GM19043 (cell line): Measurements from ENCODE around the gene SLC16A12.
"Not testable (repeated sequence)": the region's sequence is repeated elsewhere in the genome, so short reads cannot be mapped to it uniquely, and the experiment has no call there.

Experiments
- ATAC-seq: cut with Tn5 transposase; IDR thresholded peaks from one replicate; pipeline ENCODE4 v1.9.1; 2021; ENCODE audit warnings: low read depth; ENCODE audit not compliant: unreplicated experiment

The SLC16A12 gene

GRCh38 chr10:89428877-89429276 is 106.5 kb downstream of the SLC16A12 start:
- ATAC-seq, result no peak

- no peak for ATAC-seq
Measured at GRCh38 chr10:89427629-89428028, 107.8 kb downstream of the SLC16A12 start.

GRCh38 chr10:89426230-89426868 is 109.0 kb downstream of the SLC16A12 start:
- ATAC-seq, result peak; percentile 69

GRCh38 chr10:89425000-89425399 is 110.4 kb downstream of the SLC16A12 start:
- no peak for ATAC-seq

GRCh38 chr10:89421018-89421476 is 114.3 kb downstream of the SLC16A12 start:
- no peak for ATAC-seq

GRCh38 chr10:89419548-89419947 is 115.8 kb downstream of the SLC16A12 start:
- ATAC-seq, result no peak

GRCh38 chr10:89416465-89416864 is 118.9 kb downstream of the SLC16A12 start:
- ATAC-seq, result no peak

- peak; percentile 30 for ATAC-seq
Measured at GRCh38 chr10:89414879-89415821, 120.2 kb downstream of the SLC16A12 start.

GRCh38 chr10:89414146-89414878 is 121.1 kb downstream of the SLC16A12 start, which contains the start of gene IFIT5:
Gene IFIT5 (plus strand): TSS chr10:89414568. CDS start chr10:89414799, 231 bp downstream.
- peak; percentile 70 for ATAC-seq

GRCh38 chr10:89413398-89413912 is 121.9 kb downstream of the SLC16A12 start:
- ATAC-seq, result no peak

- not testable (repeated sequence) for ATAC-seq
Measured at GRCh38 chr10:89412276-89412675, 123.1 kb downstream of the SLC16A12 start.

GRCh38 chr10:89411135-89411534 is 124.3 kb downstream of the SLC16A12 start:
- not testable (repeated sequence) for ATAC-seq

GRCh38 chr10:89410551-89410950 is 124.8 kb downstream of the SLC16A12 start:
- ATAC-seq, result not testable (repeated sequence)

GRCh38 chr10:89409282-89409681 is 126.1 kb downstream of the SLC16A12 start:
- ATAC-seq, result not testable (repeated sequence)

GRCh38 chr10:89407792-89408191 is 127.6 kb downstream of the SLC16A12 start:
- not testable (repeated sequence) for ATAC-seq

GRCh38 chr10:89406178-89406577 is 129.2 kb downstream of the SLC16A12 start:
- not testable (repeated sequence) for ATAC-seq

GRCh38 chr10:89404104-89405047 is 131.0 kb downstream of the SLC16A12 start:
- no peak for ATAC-seq

- ATAC-seq, result no peak
Measured at GRCh38 chr10:89403043-89403442, 132.4 kb downstream of the SLC16A12 start.

GRCh38 chr10:89399956-89400355 is 135.4 kb downstream of the SLC16A12 start:
- no peak for ATAC-seq
